ENCODE results near the gene BOK. TPM values are rescaled to one million over a fixed set of nuclear protein-coding genes. Genes with fewer than 3 reads are reported as not detected.

Gene BOK
- total and polyA plus RNA-seq, 2 donors (not counting 3 experiments of a cell fraction or from before 2014, with no cell fraction given), result 76.0 to 95.5 TPM

DNA sequence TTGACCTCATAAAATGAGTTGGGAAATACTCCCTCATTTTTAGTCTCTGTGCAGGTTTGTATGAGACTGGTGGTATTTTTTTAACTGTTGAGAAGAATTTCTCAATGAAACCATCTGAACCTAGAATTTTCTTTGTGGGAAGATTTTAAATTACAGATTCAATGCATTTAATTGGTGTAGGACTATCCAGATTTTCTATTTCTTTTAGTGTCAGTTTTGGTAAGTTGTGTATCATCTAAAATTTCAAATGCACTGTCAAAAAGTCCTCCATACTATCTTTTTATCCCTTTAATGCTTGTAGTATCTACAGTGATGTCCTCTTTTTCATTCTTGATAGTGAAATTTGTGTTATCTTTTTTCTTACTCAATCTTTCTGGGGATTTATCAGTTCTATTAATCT is 1.8 kb upstream of the BOK start:
- dilution Hi-C loops (cut with MboI; ENCODE audit: extremely low pct_ligation_motif_present, low sequenced_read_pairs) (no loop called here), intact Hi-C loops (cut with micrococcal nuclease) (loop anchor here (5.0 kb wide), 1 partner anchor 199 kb away; the partner anchor contains the start of gene FARP2)
- FAIRE-seq (no peak), DNase-seq (ENCODE audit: low read depth, low spot score) (no peak)
- Histone ChIP-seq H4K20me1 (replicated peaks; ENCODE audit: control insufficient read depth, extremely low read depth, insufficient read depth, low read length) (no peaks in the 10 kb centered on the region), H2AFZ (ENCODE audit: low read depth, low read length) (no peak overlapping the region), H3K9ac (replicated peaks; ENCODE audit: extremely low read depth, insufficient read depth, low read length) (no peak overlapping the region), H3K4me1 (ENCODE audit: control insufficient read depth, extremely low read depth, insufficient read depth, low read length) (peaks cover 27% of the 10 kb centered on the region), H3K4me3 (replicated peaks in 1 of 3; ENCODE audit: insufficient read depth in 1 of 3, low read depth in 1 of 3, low read length in 3 of 3) (no peak overlapping the region), H3K79me2 (ENCODE audit: control insufficient read depth, insufficient read depth, low read length) (peaks cover 18% of the 10 kb centered on the region), H3K9me1 (replicated peaks; ENCODE audit: control insufficient read depth, extremely low read depth, insufficient read depth, low read length) (no peaks in the 10 kb centered on the region), H3K27ac (ENCODE audit: insufficient read depth, low read depth, low read length) (no peak overlapping the region), H3K27me3 (ENCODE audit: control insufficient read depth in 2 of 2, insufficient read depth in 2 of 2, low read length in 2 of 2) (no peaks in the 10 kb centered on the region), H3K4me2 (ENCODE audit: insufficient read depth, low read length) (no peak overlapping the region), H3K9me3 (replicated peaks; ENCODE audit: control insufficient read depth, insufficient read depth, low read length) (no peaks in the 10 kb centered on the region), H3K36me3 (ENCODE audit: control insufficient read depth in 2 of 2, extremely low read depth in 1 of 2, insufficient read depth in 2 of 2, low read length in 2 of 2) (no peaks in the 10 kb centered on the region)
- BruUV-seq (replicated peaks), result no TSS peak
- ChIA-PET POLR2A (interaction anchor here (0.7 kb wide), 1 partner anchor 12 kb away, joined by 4 read pairs; no protein-coding TSS in a partner anchor), CTCF (interaction anchor here (0.6 to 1.0 kb wide), 2 partner anchors 10 to 102 kb away, joined by 3 read pairs; no protein-coding TSS in a partner anchor)
- no peak for TF ChIP-seq JUN (IDR thresholded peaks at IDR 0.05; ENCODE audit: borderline replicate concordance, insufficient read depth, insufficient read length, low read depth)
- TF ChIP-seq EZH2 (IDR thresholded peaks at IDR 0.05; ENCODE audit: borderline replicate concordance, low read depth, low read length, severe bottlenecking), result no peak
- TF ChIP-seq POLR2AphosphoS5 (IDR thresholded peaks at IDR 0.05; ENCODE audit: insufficient read depth, low read depth, low read length), result no peak
- TF ChIP-seq POLR2A (IDR thresholded peaks at IDR 0.05; ENCODE audit: low read depth, low read length), result no peak
- TF ChIP-seq, protein P1, sequence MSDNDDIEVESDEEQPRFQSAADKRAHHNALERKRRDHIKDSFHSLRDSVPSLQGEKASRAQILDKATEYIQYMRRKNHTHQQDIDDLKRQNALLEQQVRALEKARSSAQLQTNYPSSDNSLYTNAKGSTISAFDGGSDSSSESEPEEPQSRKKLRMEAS (IDR thresholded peaks at IDR 0.05; ENCODE audit: insufficient read depth, insufficient read length), result no peak
- no peak for TF ChIP-seq FOS (IDR thresholded peaks at IDR 0.05; ENCODE audit: borderline replicate concordance, insufficient read depth, low read length)
- no peak for TF ChIP-seq MYC (IDR thresholded peaks at IDR 0.05; ENCODE audit: low read depth, low read length)
- no peak for TF ChIP-seq GATA2 (IDR thresholded peaks at IDR 0.05; ENCODE audit: insufficient read depth, insufficient read length, low read depth, low read length)
- TF ChIP-seq, protein P2, sequence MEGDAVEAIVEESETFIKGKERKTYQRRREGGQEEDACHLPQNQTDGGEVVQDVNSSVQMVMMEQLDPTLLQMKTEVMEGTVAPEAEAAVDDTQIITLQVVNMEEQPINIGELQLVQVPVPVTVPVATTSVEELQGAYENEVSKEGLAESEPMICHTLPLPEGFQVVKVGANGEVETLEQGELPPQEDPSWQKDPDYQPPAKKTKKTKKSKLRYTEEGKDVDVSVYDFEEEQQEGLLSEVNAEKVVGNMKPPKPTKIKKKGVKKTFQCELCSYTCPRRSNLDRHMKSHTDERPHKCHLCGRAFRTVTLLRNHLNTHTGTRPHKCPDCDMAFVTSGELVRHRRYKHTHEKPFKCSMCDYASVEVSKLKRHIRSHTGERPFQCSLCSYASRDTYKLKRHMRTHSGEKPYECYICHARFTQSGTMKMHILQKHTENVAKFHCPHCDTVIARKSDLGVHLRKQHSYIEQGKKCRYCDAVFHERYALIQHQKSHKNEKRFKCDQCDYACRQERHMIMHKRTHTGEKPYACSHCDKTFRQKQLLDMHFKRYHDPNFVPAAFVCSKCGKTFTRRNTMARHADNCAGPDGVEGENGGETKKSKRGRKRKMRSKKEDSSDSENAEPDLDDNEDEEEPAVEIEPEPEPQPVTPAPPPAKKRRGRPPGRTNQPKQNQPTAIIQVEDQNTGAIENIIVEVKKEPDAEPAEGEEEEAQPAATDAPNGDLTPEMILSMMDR (IDR thresholded peaks at IDR 0.05; ENCODE audit: extremely low read depth in 1 of 2, insufficient read depth in 1 of 2, low read depth in 1 of 2, low read length in 2 of 2), result no peak
